ENCODE results near the gene TMEM176B.

- TF ChIP-seq CTCF (IDR thresholded peaks at IDR 0.05) (no peak), POLR2A (IDR thresholded peaks at IDR 0.05) (no peak), POLR2AphosphoS5 (IDR thresholded peaks at IDR 0.05) (no peak)
Observed at GRCh38 chr7:150842018-150842417, 41.9 kb upstream of the TMEM176B start.
